ENCODE results near the gene SLCO4A1. TPM values are rescaled to one million over a fixed set of nuclear protein-coding genes. Genes with fewer than 3 reads are reported as not detected.

SLCO4A1 gene
- total and polyA plus RNA-seq, 2 of the 4 experiments (the other 2 are of a cell fraction): 0.72 to 1.1 TPM

GRCh38 chr20:62704341-62704948 is 62.1 kb downstream of the SLCO4A1 start:
- ChIA-PET CTCF (interaction anchor here (1.5 to 2.5 kb wide), 2 partner anchors 35 to 87 kb away, joined by 4 to 19 read pairs; no protein-coding TSS in a partner anchor), POLR2A (ENCODE audit: unreplicated experiment) (no interaction called here)
- Histone ChIP-seq H2AK9ac (replicated peaks; ENCODE audit: low read depth, low read length, poor library complexity) (peak overlapping the region; percentile 43), H3K23ac (ENCODE audit: low read depth, low read length) (peak overlapping the region; percentile 26), H3K79me1 (ENCODE audit: low read depth in 1 of 2, low read length in 2 of 2) (no peaks in the 10 kb centered on the region), H3K14ac (replicated peaks; ENCODE audit: low read depth, low read length) (peak overlapping the region; percentile 59), H2BK15ac (ENCODE audit: low read depth, low read length) (peak overlapping the region; percentile 72; the same call in 2 of the 3 replicates), H3K9ac (ENCODE audit: low read depth, low read length) (no peak overlapping the region), H4K20me1 (ENCODE audit: insufficient read depth, low read length) (peaks cover 6% of the 10 kb centered on the region; the same call in 1 of the 2 replicates), H3K36me3 (ENCODE audit: control insufficient read depth, insufficient read depth, low read length) (no peaks in the 10 kb centered on the region), H3K4me1 (ENCODE audit: control insufficient read depth, insufficient read depth, low read length) (peaks cover 15% of the 10 kb centered on the region), H4K8ac (ENCODE audit: low read depth in 2 of 2, low read length in 2 of 2) (peak overlapping the region; percentile 81 to 92), H3K27ac (ENCODE audit: insufficient read depth, low read length) (peak overlapping the region; percentile 76; the same call in 1 of the 2 replicates), H3K27me3 (ENCODE audit: control insufficient read depth, insufficient read depth, low read length) (peaks cover 14% of the 10 kb centered on the region; the same call in 1 of the 2 replicates), H3K4me2 (ENCODE audit: low read depth, low read length) (no peak overlapping the region), H4K91ac (ENCODE audit: insufficient read depth, low read depth, low read length) (peak overlapping the region; percentile 94), H3K4ac (ENCODE audit: low read depth, low read length) (peak overlapping the region; percentile 84), H3K9me1 (ENCODE audit: insufficient read depth, low read length) (peaks cover 24% of the 10 kb centered on the region), H3K18ac (ENCODE audit: low read depth, low read length) (no peak overlapping the region), H4K5ac (ENCODE audit: low read depth, low read length) (peak overlapping the region; percentile 41; the same call in 1 of the 2 replicates), H3K9me3 (ENCODE audit: control insufficient read depth, insufficient read depth, low read length) (no peaks in the 10 kb centered on the region), H2BK5ac (ENCODE audit: low read depth, low read length, poor library complexity, severe bottlenecking) (peak overlapping the region; percentile 78), H3K56ac (ENCODE audit: extremely low read depth, insufficient read depth, low read length) (no peak overlapping the region), H2BK120ac (ENCODE audit: low read depth, low read length) (peak overlapping the region; percentile 79), H2BK20ac (ENCODE audit: low read depth, low read length) (peak overlapping the region; percentile 90), H2AK5ac (ENCODE audit: low read depth, low read length) (peak overlapping the region; percentile 96), H3K4me3 (ENCODE audit: insufficient read depth, low read depth, low read length) (no peak overlapping the region), H2AFZ (replicated peaks; ENCODE audit: low read length, poor library complexity) (peak overlapping the region; percentile 82)
- BruUV-seq (replicated peaks): no TSS peak
- WGBS, 2 experiments (ENCODE audit: extremely low coverage in 2 of 2, insufficient read length in 1 of 2): 6% methylated on average over 12 of the region's 21 CpGs; no CpG with 5 or more reads in 1 of the 2 experiments
- DNase-seq (peak; percentile 95), ATAC-seq (ENCODE audit: low read depth) (peak; percentile 75)
- intact Hi-C loops (cut with micrococcal nuclease) (no loop called here), dilution Hi-C loops (cut with HindIII; ENCODE audit: low sequenced_read_pairs, unreplicated experiment) (no loop called here), in situ Hi-C loops (cut with MboI; ENCODE audit: low sequenced_read_pairs) (no loop called here)
- 0 out of 2 replicates have a peak, but pooled peaks have one; percentile 9 for TF ChIP-seq CTCF (conservative IDR thresholded peaks at IDR 0.05; ENCODE audit: low read depth, low read length)
- no peak for TF ChIP-seq ELK1 (IDR thresholded peaks at IDR 0.05; ENCODE audit: borderline replicate concordance, low read depth, low read length)
- no peak for TF ChIP-seq USF2 (IDR thresholded peaks at IDR 0.05; ENCODE audit: low read depth, low read length)
- TF ChIP-seq SMC3 (IDR thresholded peaks at IDR 0.05; ENCODE audit: low read depth, low read length): no peak
- 0 out of 2 replicates have a peak, but pooled peaks have one; percentile 5 for TF ChIP-seq POLR2A (IDR thresholded peaks at IDR 0.05; ENCODE audit: low read depth, low read length)
- no peak for TF ChIP-seq RAD21 (IDR thresholded peaks at IDR 0.05; ENCODE audit: low read length)
- peak; percentile 8 for TF ChIP-seq RCOR1 (IDR thresholded peaks at IDR 0.05; ENCODE audit: insufficient replicate concordance, low read length)
- TF ChIP-seq FOS (IDR thresholded peaks at IDR 0.05; ENCODE audit: low read depth, low read length): no peak
- TF ChIP-seq NFE2L2 (IDR thresholded peaks at IDR 0.05; ENCODE audit: low read depth, low read length): no peak
- TF ChIP-seq RFX5 (IDR thresholded peaks at IDR 0.05; ENCODE audit: low read depth, low read length): no peak
- TF ChIP-seq MAZ (IDR thresholded peaks at IDR 0.05; ENCODE audit: borderline replicate concordance, low read depth, low read length): no peak
- no peak; the same call in 1 of the 2 replicates for TF ChIP-seq MXI1 (IDR thresholded peaks at IDR 0.05; ENCODE audit: borderline replicate concordance, low read depth, low read length)
- no peak for TF ChIP-seq CHD1 (IDR thresholded peaks at IDR 0.05; ENCODE audit: low read depth, low read length)
- TF ChIP-seq MAFK (IDR thresholded peaks at IDR 0.05; ENCODE audit: low read depth, low read length): no peak
- TF ChIP-seq BHLHE40 (IDR thresholded peaks at IDR 0.05; ENCODE audit: low read depth, low read length): peak; percentile 18

All from IMR-90 (cell line).